Left lung (tissue), 10 donors: ENCODE measurements around the gene MXD4. TPM values are rescaled to one million over a fixed set of nuclear protein-coding genes. Genes with fewer than 3 reads are reported as not detected.
A peak's percentile ranks its signal among the peaks of the same experiment; 100 is the strongest.

Experiments
- ATAC-seq: fragments of 200-7000 bp; cut with Tn5 transposase; one replicate; pipeline ENCODE4 v1.9.1; 2020; ENCODE audit warnings: moderate library complexity
- DNase-seq, 4 donors: peaks; one replicate each; pipeline ENCODE4 v3.0.0-alpha.2; 2013 to 2020
- H3K27ac ChIP-seq, 2 donors: fragments of 200-600 bp; sonication (generic) in 1 of 2; one replicate each; pipeline versions ENCODE4 v1.5.0 to v1.8.0; 2020 to 2021
- H3K27me3 ChIP-seq, 2 donors: fragments of 200-600 bp; sonication (generic) in 1 of 2; one replicate each; pipeline versions ENCODE4 v1.5.0 to v1.8.0; 2020 to 2021
- H3K36me3 ChIP-seq, 2 donors: fragments of 200-600 bp; sonication (generic) in 1 of 2; one replicate each; pipeline versions ENCODE4 v1.5.0 to v1.8.0; 2020 to 2021
- H3K4me1 ChIP-seq, 2 donors: fragments of 200-600 bp; one replicate each; pipeline ENCODE4 v1.8.0; 2021
- H3K4me3 ChIP-seq, 2 donors: fragments of 200-600 bp; sonication (generic) in 1 of 2; one replicate each; pipeline versions ENCODE4 v1.5.0 to v1.8.0; 2020 to 2021; ENCODE audit warnings: mild to moderate bottlenecking in 1 of 2
- H3K9me3 ChIP-seq, 2 donors: fragments of 200-600 bp; sonication (generic) in 1 of 2; one replicate each; pipeline versions ENCODE4 v1.5.0 to v1.8.0; 2020 to 2021
- intact Hi-C, 2 donors: fragments of 100-400 bp; cut with DNase I; formaldehyde crosslinking; loops; one replicate each; pipeline versions ENCODE4 v1.11.2 to v1.14.2; 2022
- polyA plus RNA-seq, 6 donors: library from polyadenylated mRNA; unstranded; fragments of 120-200 nt; gene quantifications; one replicate each; pipeline ENCODE4 v1.2.1, GENCODE V29; 2013; ENCODE audit not compliant: insufficient read length in 6 of 6
- total RNA-seq, 2 donors: library from RNA; stranded (reverse); fragmentation: NEBNext Ultra II Directional; extraction: Animal tissue kit (Norgen Biotek cat#: 25700); gene quantifications; one replicate each; pipeline ENCODE4 v1.2.1, GENCODE V29; 2021
- TF ChIP-seq, protein P1 (sequence below), 2 donors: fragments of 200-600 bp; sonication (generic) in 1 of 2; IDR thresholded peaks; one replicate each; pipeline versions ENCODE4 v1.5.0 to v1.8.0; 2021; ENCODE audit warnings: antibody characterized with exemption in 2 of 2
- donor health status: DM: no; HTN: yes; CAD: no.
- donor health status: DM: no; HTN: no; CAD: no.

The MXD4 gene
- total and polyA plus RNA-seq, 8 donors = 52.4 to 113 (median 81.9) TPM

DNA sequence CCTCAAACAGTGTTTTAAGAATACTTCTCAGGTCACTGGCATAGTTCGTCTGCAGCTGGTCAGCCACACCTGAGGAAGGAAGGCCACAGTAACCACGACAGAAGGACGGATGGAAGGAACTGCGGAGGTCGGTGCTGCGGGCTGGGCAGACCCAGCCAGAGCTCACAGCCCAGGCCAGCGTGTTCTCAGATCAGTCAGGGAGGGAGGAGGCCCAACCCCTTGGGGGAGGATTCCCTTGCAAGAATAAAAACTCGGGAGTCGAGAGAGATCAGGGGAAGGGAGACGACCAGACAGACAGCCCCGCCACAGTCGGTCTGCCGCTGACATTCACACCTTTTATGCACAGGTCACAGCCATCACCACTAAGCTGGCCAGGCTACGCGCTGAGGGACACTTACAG, 11.3 kb upstream of the MXD4 start:
- Histone ChIP-seq H3K4me1 (no peaks in the 10 kb centered on the region), H3K27me3 (no peaks in the 10 kb centered on the region), H3K27ac (no peak overlapping the region), H3K36me3 (no peaks in the 10 kb centered on the region), H3K4me3 (no peak overlapping the region), H3K9me3 (no peaks in the 10 kb centered on the region)
- ATAC-seq = no peak
- TF ChIP-seq, protein P1, sequence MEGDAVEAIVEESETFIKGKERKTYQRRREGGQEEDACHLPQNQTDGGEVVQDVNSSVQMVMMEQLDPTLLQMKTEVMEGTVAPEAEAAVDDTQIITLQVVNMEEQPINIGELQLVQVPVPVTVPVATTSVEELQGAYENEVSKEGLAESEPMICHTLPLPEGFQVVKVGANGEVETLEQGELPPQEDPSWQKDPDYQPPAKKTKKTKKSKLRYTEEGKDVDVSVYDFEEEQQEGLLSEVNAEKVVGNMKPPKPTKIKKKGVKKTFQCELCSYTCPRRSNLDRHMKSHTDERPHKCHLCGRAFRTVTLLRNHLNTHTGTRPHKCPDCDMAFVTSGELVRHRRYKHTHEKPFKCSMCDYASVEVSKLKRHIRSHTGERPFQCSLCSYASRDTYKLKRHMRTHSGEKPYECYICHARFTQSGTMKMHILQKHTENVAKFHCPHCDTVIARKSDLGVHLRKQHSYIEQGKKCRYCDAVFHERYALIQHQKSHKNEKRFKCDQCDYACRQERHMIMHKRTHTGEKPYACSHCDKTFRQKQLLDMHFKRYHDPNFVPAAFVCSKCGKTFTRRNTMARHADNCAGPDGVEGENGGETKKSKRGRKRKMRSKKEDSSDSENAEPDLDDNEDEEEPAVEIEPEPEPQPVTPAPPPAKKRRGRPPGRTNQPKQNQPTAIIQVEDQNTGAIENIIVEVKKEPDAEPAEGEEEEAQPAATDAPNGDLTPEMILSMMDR (IDR thresholded peaks at IDR 0.05) = no peak
- intact Hi-C loops = no loop called here
- DNase-seq = no peak

DNA sequence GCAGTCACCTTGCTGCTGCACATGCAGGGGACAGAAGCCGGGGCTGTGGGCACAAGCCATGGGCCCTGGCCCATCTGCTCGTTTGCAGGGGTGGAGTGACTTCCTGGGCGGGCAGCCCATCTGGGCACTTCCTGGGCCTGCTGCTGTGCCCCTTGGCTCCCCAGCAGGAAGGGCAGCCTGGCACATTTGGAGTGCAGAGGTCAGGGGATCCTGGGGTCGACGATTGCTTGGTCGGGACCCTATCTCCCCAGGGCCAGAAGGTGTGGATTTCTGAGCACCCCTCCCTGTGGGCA, 10.9 kb upstream of the MXD4 start:
- ATAC-seq = no peak
- Histone ChIP-seq H3K9me3 (no peaks in the 10 kb centered on the region), H3K4me1 (no peaks in the 10 kb centered on the region), H3K36me3 (no peaks in the 10 kb centered on the region), H3K27me3 (no peaks in the 10 kb centered on the region), H3K4me3 (no peak overlapping the region), H3K27ac (no peak overlapping the region)
- TF ChIP-seq, protein P1 (IDR thresholded peaks at IDR 0.05) = no peak
- intact Hi-C loops = no loop called here
- DNase-seq = peak in 1 of 4 donors; percentile 51

DNA sequence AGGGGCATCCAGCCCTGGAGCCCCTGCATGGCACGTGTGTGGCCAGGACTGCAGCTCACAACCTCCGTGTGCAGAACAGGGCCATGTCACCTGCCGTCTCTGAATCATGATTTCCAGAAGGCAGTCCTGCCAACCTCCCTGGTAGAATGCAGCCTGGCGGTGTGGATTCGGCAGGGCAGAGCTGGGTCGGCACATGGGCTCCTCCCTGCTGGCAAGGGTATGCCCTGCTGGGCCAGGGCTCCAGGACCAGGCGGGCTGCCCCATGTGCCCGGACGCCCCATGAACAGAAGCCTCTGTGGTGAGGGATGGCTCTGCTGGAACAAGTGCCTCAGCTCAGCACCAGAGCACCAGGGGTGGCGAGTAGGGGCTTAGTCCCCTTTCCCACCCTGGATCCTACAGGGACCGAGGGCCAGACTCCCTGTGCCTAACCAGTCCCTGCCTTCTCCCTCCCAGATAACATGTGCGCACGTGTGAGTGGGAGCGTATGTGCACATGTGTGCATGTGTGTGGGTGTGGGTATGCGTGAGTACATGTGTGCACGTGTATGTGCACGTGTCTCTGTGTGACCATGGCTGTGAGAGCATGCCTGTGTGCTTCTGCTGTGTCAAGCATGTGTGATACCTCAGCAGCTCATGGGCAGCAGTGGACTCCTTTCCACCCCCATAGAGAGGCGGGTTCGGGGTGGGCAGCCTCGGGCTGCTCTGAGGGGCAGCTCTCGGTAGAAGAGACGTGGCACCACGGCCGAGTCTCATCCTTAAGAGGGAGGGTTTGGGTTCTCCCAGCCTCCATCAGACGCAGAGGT, 10.3 kb upstream of the MXD4 start:
- peak in 1 of 4 donors; percentile 59 for DNase-seq
- Histone ChIP-seq H3K27ac (no peak overlapping the region), H3K36me3 (no peaks in the 10 kb centered on the region), H3K9me3 (no peaks in the 10 kb centered on the region), H3K4me1 (no peaks in the 10 kb centered on the region), H3K27me3 (no peaks in the 10 kb centered on the region), H3K4me3 (no peak overlapping the region)
- ATAC-seq = no peak
- intact Hi-C loops = no loop called here
- TF ChIP-seq, protein P1 (IDR thresholded peaks at IDR 0.05) = no peak

DNA sequence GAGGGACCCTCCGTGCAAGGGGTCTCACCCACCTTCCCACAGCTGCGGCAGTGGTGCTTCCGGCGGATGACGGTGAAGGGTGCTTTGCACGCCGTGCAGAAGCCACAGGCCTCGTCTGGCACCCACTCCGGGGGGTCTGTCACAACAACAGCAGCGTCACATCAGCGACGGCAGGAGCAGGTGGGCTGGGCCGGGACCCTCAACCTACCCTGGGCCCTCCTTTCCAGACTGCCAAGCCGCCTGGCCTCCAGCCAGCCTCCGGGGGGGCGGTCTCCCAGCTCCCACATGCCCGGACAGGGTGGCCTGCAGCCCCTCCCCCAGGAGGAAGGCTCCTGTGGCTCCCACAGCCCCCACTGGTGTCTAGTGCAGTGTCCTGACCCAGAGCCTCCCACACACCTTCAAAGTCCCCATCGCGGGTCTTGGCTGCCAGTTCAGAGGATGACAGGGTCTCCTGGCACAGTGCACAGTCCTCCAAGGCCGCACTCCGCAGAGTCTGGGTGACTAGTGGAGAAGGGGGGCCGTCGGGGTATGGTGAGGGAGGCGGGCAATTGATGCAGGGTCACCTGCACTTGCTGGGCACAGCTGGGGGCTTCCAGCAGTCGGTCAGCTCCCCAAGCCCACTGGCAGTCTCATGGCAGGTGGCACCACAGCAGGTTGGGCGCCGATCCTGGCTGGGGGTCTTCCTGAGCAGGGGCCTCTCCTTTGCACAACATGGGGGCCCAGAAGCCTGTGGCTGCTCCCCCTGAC, 9.5 kb upstream of the MXD4 start:
- Histone ChIP-seq H3K27me3 (no peaks in the 10 kb centered on the region), H3K27ac (no peak overlapping the region), H3K4me3 (no peak overlapping the region), H3K36me3 (no peaks in the 10 kb centered on the region), H3K4me1 (peaks cover 0 to under 1% of the 10 kb centered on the region in 2 donors), H3K9me3 (no peaks in the 10 kb centered on the region)
- intact Hi-C loops = no loop called here
- TF ChIP-seq, protein P1 (IDR thresholded peaks at IDR 0.05) = no peak
- DNase-seq = peak in 1 of 4 donors; percentile 64
- ATAC-seq = no peak

DNA sequence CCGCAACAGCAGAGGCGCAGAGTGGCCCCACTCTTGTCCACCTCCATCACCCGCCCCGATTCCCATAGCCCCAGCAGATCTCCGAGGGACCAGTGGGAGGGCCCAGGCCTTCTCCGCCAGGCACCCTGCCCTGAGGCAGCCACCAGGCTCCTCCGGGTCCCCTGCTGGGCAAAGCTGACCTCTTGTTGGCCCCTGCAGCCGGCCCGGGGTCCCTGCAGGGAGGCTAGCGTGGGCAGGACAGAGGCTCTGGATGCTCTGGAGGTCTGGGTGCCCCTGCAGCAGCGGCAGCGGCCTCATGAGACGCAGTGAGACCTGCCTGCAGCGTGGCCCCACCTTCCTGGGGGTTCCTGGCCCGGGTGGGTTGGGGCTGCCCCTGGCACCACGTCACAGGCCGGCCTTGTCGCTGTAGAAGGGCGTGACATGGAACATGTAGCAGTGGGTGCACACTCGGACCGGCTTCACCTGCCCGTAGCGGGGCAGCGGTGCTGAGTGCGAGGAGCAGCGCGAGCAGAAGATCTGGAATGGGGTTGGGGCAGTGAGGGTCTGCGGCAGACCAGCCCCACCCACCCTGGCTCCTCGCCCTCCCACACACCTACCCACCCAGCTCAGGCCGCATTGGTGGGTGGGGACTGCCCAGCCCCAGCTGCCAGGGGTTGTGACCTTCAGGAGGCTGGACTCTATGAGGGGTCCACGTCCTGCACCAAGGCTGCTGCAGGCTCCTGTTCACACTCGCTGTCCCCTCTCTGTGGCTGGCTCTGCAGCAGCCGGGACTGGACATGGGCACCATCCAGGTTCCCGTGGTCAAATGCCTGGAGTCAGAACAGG, 8.6 kb upstream of the MXD4 start:
- TF ChIP-seq, protein P1 (IDR thresholded peaks at IDR 0.05) = no peak
- no peak for ATAC-seq
- H3K36me3 ChIP-seq = no peaks in the 10 kb centered on the region
- no peaks in the 10 kb centered on the region for H3K9me3 ChIP-seq
- peaks cover 0 to 5% of the 10 kb centered on the region in 2 donors for H3K4me1 ChIP-seq
- intact Hi-C loops = no loop called here
- no peaks in the 10 kb centered on the region for H3K27me3 ChIP-seq
- peak in 1 of 4 donors; percentile 78 for DNase-seq
- H3K27ac ChIP-seq = no peak overlapping the region
- H3K4me3 ChIP-seq = no peak overlapping the region
